Dermis blood vessel endothelial cell (primary cell): ENCODE measurements around the gene FAM13A. TPM values are rescaled to one million over a fixed set of nuclear protein-coding genes. Genes with fewer than 3 reads are reported as not detected.
"Not testable (repeated sequence)": the region's sequence is repeated elsewhere in the genome, so short reads cannot be mapped to it uniquely, and the experiment has no call there.

Source experiments
- DNase-seq: peaks from one replicate; pipeline ENCODE4 v3.0.0; 2010
- total RNA-seq: library from RNA; depleted of rRNA; stranded (reverse); fragments of >200 nt; gene quantifications from 2 replicates; pipeline ENCODE4 v1.2.3, GENCODE V29; 2014

The FAM13A gene
- total RNA-seq, 1 donor from 2014 or later, result 1.7 TPM

- DNase-seq, result no peak
Observed at GRCh38 chr4:88998891-88999290, 58.1 kb downstream of the FAM13A start.

- DNase-seq, result no peak
Observed at GRCh38 chr4:88998001-88998400, 59.0 kb downstream of the FAM13A start.

- DNase-seq, result no peak
Observed at GRCh38 chr4:88995874-88996273, 61.1 kb downstream of the FAM13A start.

GRCh38 chr4:88995257-88995656 is 61.7 kb downstream of the FAM13A start:
- not testable (repeated sequence) for DNase-seq

GRCh38 chr4:88993246-88993645 is 63.7 kb downstream of the FAM13A start:
- no peak for DNase-seq

GRCh38 chr4:88991746-88992145 is 65.2 kb downstream of the FAM13A start:
- peak; percentile 34 for DNase-seq

- DNase-seq, result no peak
Observed at GRCh38 chr4:88989990-88990389, 67.0 kb downstream of the FAM13A start.

GRCh38 chr4:88985088-88985773 is 71.8 kb downstream of the FAM13A start:
- DNase-seq, result no peak

GRCh38 chr4:88982757-88983156 is 74.2 kb downstream of the FAM13A start:
- DNase-seq, result no peak

GRCh38 chr4:88981993-88982392 is 75.0 kb downstream of the FAM13A start:
- DNase-seq, result no peak

- DNase-seq, result no peak
Observed at GRCh38 chr4:88981556-88981955, 75.4 kb downstream of the FAM13A start.

GRCh38 chr4:88979276-88979675 is 77.7 kb downstream of the FAM13A start:
- DNase-seq, result no peak

GRCh38 chr4:88976775-88977035 is 80.3 kb downstream of the FAM13A start:
- DNase-seq, result no peak

GRCh38 chr4:88975958-88976774 is 80.8 kb downstream of the FAM13A start:
- no peak for DNase-seq

GRCh38 chr4:88971536-88971935 is 85.4 kb downstream of the FAM13A start:
- no peak for DNase-seq

GRCh38 chr4:88969746-88970145 is 87.2 kb downstream of the FAM13A start:
- no peak for DNase-seq

- DNase-seq, result no peak
Observed at GRCh38 chr4:88969271-88969670, 87.7 kb downstream of the FAM13A start.

- no peak for DNase-seq
Observed at GRCh38 chr4:88967883-88968331, 89.1 kb downstream of the FAM13A start.

GRCh38 chr4:88965053-88965452 is 91.9 kb downstream of the FAM13A start:
- no peak for DNase-seq

- peak; percentile 17 for DNase-seq
Observed at GRCh38 chr4:88964450-88964849, 92.5 kb downstream of the FAM13A start.

- no peak for DNase-seq
Observed at GRCh38 chr4:88963817-88964216, 93.2 kb downstream of the FAM13A start.

- no peak for DNase-seq
Observed at GRCh38 chr4:88962396-88962795, 94.6 kb downstream of the FAM13A start.

GRCh38 chr4:88960576-88960975 is 96.4 kb downstream of the FAM13A start:
- DNase-seq, result peak; percentile 44

- DNase-seq, result no peak
Observed at GRCh38 chr4:88958080-88958479, 98.9 kb downstream of the FAM13A start.
